ENCODE results near the gene MRPS31.

DNA sequence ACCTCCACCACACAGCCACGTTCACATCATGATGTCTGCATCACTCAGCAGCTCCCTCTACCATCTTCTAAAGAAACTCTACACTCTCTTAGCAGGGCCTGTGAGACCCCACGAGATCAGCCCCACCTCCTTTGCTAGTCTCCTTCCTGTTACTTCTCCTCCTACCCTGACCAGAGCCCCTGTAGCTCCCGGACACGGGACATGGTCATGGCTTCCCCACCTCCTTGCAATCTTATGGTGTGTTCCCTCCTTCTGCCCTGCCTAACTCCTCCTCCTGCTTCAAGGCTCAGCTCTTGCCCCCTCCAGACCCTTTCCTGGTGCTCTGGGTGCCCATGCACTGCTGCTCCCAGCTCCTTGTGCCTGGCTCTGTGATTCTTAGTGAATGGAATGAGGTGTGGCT, 8.1 kb upstream of the MRPS31 start:
- TF ChIP-seq ZNF274 (IDR thresholded peaks at IDR 0.05; ENCODE audit: low read depth, low read length) (no peak), YY1 (IDR thresholded peaks at IDR 0.05; ENCODE audit: insufficient read depth, insufficient read length) (no peak), SUZ12 (IDR thresholded peaks at IDR 0.05; ENCODE audit: extremely low read depth, insufficient read depth, insufficient read length) (no peak)

Data from NT2/D1 (cell line).